GM19372 (cell line): ENCODE results near the gene EGLN3.

Source experiments
- ATAC-seq: cut with Tn5 transposase; IDR thresholded peaks from one replicate; pipeline ENCODE4 v1.9.1; 2021; ENCODE audit warnings: mild to moderate bottlenecking, low read depth, moderate library complexity; ENCODE audit not compliant: unreplicated experiment

Gene EGLN3

DNA sequence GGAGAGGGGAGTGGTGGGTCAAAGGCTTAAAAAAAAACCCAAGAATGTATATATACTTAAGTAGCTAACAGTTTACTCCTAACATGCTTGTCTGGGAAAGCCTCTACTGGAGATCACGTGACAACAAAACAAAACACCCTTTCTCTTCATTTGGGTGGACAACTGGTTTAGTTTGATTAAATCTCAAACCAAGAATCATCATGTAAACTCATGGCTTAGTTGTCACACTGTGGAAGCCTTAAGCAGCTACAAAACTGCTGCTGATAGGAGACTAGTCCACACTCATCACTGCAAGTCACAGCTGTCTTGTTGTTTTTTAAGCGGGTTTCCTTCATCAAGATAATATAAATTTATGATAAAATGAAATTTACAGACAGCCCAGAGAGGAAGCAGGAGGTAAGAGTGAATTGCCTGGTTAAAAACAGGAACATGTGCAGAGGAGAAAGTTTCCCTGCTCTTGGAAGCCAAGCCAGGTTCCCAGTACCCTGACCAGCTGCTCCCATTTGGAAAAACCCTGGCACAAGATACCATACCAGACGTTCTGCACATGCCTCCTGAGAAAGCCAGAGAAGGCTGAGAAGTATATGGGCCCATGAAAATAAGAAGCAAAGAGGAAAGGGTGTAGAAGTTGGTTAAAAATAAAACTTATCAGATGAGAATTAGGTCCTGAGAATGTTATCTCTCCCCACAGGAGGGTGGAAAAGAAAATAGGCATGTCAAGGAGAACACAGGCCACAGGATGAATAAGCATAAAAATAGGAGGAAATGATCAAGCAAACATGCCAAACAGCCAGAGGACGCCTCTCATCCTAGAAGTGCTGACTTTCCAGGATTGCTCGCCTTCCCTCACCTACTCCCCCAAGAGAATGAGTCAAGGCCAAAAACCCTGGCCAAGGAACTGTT lies 34.0 kb downstream of the EGLN3 start:
- no peak for ATAC-seq

GRCh38 chr14:33915682-33916081 lies 35.2 kb downstream of the EGLN3 start:
- ATAC-seq = no peak

DNA sequence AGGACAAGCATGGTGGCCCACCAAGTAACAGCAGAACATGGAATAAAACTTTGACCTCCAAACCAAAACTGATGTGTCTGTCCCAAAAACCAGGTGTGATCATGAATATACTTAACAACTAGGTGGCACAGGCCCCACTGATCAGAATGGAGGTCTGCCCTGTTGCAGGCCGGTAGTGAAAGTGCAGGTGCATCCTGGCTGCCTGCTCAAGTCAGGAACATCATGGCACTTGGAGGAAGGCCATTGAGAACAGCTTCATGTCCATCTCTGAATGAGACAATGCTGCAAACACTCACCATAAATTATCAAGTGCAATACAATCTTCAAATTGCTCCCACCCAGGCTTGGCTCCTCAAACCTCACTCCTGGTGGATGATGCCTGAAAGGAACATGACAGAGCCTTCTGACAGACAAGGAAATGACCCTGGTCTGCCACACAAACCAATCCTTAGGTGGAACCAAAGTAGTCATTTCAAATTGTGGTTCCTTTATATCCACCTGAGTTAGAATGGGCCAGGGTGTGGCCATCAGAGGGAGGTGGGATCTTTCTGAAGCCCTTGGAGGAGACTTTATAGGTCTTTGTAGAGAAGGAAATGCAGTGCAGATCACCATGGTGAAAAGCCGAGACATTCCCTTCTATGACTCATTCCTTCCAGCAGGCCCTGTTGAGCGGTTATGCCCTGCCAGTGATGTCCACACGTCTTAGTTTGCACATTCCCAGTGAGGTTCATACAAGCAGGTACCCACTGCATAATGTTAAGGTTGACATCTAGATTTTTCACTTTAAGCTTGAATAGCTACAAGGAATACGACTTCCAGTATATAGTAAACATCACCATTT lies 36.0 kb downstream of the EGLN3 start:
- no peak for ATAC-seq

- no peak for ATAC-seq
Observed at GRCh38 chr14:33911046-33911445, 39.8 kb downstream of the EGLN3 start.

DNA sequence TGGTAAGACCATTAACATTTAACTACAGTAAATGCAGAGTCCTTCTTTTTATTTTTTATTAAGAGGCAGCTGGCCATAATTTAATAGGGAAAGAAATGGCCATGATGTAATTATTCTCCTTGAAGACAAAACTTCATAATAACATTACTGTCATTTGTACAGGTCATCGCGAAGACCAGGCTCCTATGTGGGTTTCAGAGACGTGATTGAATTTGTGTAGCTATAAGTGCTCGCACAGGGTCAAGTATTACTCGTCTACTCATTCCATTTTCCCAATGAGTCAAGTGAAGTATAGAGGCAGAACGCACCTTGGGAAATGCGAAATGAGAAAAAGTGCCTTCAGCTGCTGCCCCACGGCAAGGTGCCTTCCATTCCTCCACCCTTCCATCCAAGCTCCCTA lies 40.4 kb downstream of the EGLN3 start:
- ATAC-seq = no peak

GRCh38 chr14:33909380-33910084 lies 41.3 kb downstream of the EGLN3 start:
- ATAC-seq = no peak

GRCh38 chr14:33908540-33909223 lies 42.2 kb downstream of the EGLN3 start:
- no peak for ATAC-seq

DNA sequence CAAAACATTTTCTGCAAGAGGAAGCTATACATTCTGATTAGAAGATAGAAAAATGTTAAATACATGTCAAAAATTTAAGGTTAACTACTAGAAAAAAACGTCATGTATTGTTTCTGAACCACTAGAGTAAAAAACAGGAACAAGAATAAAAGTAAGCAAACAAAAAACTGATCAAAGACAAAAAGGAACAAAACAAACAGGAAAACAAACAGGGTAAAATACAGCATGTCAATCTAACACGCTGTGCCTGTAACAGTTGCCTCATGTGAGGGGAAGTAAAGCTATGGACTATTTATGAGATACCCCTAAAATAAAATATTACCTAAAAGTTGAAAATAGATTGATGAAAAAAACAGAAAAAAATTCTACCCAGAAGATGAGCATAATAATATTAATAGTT lies 43.9 kb downstream of the EGLN3 start:
- no peak for ATAC-seq

GRCh38 chr14:33904609-33905008 lies 46.3 kb downstream of the EGLN3 start:
- no peak for ATAC-seq

DNA sequence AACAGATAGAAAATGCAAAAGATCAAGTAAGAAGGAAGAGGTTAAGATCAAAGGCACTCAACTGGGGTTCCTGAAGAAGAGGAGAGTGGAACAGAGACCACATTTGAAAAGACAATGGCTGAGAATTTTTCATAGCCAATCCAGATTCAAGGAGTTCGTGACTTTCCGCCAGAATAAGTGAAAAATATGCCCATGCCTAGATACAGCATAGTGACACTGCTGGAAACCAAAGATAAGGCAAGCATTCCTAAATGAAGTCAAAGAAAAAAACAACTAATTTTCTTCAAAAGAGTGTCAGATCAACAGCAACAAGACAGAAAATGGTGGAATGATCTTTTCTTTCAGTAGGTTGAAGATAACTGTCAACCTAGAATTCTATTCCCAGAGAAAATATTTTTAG lies 47.5 kb downstream of the EGLN3 start:
- ATAC-seq = no peak

DNA sequence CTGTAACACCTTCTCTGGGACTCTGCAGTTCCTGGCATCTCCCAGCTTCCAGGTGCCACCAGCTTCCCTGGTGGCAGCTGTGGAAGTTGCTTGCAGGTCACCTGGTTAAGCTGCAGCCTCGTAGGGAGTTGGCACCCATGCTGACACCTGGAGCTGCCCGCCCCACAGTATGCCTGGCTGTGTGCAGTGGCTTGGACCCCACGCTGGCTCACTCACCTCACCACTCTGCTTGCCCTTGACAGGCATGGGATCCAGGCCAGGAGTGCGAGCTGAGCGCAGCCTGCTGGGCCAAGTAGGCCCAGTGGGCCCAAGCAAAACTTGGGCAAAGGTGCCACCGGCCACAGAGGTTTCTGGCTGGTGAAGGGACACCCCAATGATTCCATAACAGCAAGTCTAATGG lies 48.5 kb downstream of the EGLN3 start:
- ATAC-seq = no peak

DNA sequence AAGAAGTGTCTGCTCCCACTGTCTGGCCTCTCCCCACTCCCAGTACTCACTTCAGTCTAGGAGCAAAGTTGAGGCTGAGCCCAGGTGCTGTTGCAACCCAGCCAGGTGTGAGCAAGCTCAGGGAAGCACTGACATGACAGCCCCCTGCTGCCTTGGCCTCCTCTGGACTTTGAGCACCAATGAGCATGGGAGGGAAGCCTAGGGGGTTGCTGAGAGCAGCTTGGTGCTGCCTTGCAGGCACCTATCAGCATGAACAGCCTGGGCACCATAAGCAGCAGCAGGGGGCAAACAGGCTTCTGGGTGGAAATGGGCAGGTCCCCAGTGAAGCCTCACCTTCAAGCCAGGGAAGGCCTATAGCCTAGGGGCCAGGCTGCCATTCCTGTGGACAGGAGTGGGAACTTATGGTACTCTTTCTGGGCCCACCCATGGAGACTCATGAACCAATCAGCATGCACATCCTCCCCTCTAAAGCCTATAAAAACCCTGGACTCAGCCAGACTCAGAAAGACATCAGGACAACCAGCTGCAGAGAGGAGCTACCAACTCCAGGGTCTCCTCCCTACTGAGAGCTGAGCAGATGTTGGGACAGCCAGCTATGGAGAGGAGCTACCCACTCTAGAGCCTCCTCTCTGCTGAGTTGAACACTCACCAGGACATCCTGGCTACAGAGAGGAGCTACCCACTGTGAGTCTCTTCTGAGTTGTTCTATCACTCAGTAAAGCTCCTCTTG lies 49.3 kb downstream of the EGLN3 start:
- no peak for ATAC-seq

GRCh38 chr14:33900706-33901105 lies 50.2 kb downstream of the EGLN3 start:
- no peak for ATAC-seq

DNA sequence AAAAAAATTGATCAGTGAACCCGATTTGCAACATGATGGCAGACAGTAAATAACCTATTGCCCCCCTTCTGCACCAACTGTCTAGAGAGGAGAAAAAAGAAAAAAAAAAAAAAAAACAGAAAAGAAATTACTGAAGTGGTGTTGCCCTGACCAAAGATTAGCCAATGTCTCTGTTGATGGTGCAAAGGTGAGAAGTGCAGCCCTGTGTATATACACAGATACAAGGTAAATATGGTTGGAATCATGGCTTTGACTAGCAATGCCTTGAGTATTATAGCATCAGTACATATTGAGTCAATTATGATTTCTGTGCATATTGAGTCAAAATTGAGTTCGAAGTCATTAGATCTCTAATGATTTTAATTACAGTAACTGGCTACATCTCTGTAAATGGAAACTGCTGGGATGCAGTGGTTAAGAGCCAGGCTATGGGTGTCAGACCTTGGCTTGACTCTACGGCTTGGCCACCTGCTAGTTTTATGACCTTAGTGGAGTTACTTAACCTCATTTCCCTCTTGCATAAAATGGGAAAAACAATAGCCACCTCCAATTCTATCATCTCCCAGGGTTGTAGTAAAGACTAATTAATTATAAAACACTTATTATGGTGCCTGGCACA lies 51.0 kb downstream of the EGLN3 start:
- ATAC-seq = no peak

DNA sequence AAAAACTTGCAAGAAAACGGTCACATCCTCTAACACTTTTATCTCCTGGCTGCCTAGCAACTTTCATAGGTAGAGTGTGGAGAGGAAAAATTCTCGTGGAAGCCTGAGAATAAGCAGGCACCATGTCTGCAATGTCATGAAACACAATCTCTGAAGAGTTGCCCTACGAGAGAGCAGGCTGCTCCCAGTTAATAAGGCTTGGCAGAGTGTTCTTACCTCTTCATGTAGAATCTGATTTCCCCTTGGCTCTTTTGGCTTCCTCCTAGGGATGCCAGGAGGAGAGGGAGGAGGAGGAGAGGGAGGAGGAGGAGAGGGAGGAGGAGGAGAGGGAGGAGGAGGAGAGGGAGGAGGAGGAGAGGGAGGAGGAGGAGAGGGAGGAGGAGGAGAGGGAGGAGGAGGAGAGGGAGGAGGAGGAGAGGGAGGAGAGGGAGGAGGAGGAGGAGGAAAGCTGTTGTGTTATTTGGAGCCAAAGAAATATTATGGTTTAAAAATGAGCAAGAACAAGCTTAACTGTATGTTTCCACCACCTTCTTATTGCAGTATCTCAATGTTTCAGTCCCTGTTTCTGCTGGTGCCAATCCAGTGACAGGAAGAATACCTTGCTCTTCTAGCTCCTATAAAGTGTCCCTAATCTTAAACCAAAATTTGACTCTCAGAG lies 52.9 kb downstream of the EGLN3 start:
- ATAC-seq = no peak

DNA sequence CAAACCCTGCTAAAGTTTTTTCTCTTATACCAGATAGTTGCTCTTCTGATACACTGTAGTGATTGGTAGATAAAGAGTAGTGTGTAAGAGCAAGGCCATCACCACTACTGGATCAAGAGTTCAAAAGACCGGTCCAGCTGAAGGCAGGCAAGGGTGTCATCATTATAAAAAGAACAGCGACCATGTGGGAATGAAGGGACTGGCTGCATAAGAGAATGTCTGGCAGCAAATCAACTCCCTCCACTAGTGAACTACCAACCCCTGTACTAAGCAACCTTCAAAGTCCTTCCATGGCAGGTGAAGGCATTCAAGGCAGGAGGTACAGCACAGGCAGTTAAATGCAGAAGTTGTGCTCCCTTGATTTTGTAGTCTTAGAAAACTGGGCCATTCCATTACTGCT lies 53.5 kb downstream of the EGLN3 start:
- no peak for ATAC-seq

DNA sequence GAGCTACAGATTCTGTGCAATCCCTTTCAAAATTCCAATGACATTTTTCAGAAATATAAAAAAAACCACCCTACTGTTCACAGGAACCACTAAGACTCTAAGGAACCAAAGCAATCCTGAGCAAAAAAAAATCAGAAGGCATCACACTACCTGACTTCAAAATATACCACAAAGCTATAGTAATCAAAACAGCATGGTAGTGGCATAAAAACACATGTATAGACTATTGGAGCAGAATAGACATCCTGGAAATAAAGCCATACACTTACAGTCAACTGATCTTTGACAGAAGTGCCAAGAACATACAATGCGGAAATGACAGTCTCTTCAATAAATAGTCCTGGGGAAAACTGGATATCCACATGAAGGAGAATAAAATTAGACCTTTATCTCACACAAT lies 56.5 kb downstream of the EGLN3 start:
- ATAC-seq = no peak

DNA sequence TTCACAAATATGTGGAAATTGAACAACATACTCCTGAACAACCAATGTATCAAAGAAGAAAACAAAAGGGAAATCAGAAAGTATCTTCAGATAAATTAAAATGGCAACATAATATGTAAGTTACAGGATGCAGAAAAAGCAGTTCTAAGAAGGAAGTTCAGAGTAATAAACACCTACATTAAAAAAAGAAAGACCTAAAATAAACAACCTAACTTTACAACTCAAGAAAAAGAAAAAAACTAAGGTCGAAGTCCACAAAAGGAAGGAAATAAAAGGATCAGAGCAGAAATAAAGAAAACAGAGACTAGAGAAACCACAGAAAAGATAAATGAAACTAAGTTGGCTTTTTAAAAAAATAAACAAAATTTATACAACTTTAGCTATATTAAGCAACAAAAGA lies 59.2 kb downstream of the EGLN3 start:
- ATAC-seq = no peak

GRCh38 chr14:33884916-33885315 lies 66.0 kb downstream of the EGLN3 start:
- no peak for ATAC-seq
